ENCODE data around the gene PCNP. TPM values are rescaled to one million over a fixed set of nuclear protein-coding genes. Genes with fewer than 3 reads are reported as not detected.
"Not testable (repeated sequence)": the region's sequence is repeated elsewhere in the genome, so short reads cannot be mapped to it uniquely, and the experiment has no call there.

The PCNP gene
- 141 TPM for total RNA-seq (ENCODE audit: insufficient read depth, low replicate concordance)

- peak; percentile 100 for DNase-seq (ENCODE audit: low spot score)
Measured at GRCh38 chr3:101573449-101574387, at the start of gene PCNP. TSS of gene PCNP (plus strand) at chr3:101574180. CDS start at chr3:101574216, 36 bp downstream.

- DNase-seq (ENCODE audit: low spot score) = peak; percentile 89
Measured at GRCh38 chr3:101527441-101527840, 46.5 kb upstream of the PCNP start.

- DNase-seq (ENCODE audit: low spot score) = peak; percentile 64
Measured at GRCh38 chr3:101527906-101528305, 46.1 kb upstream of the PCNP start.

GRCh38 chr3:101529816-101530685, 43.9 kb upstream of the PCNP start:
- DNase-seq (ENCODE audit: low spot score) = no peak

- no peak for DNase-seq (ENCODE audit: low spot score)
Measured at GRCh38 chr3:101530686-101531047, 43.3 kb upstream of the PCNP start.

GRCh38 chr3:101531473-101532086, 42.4 kb upstream of the PCNP start:
- DNase-seq (ENCODE audit: low spot score) = no peak

GRCh38 chr3:101532783-101533602, 41.0 kb upstream of the PCNP start:
- DNase-seq (ENCODE audit: low spot score) = peak; percentile 54

GRCh38 chr3:101533603-101533968, 40.4 kb upstream of the PCNP start:
- DNase-seq (ENCODE audit: low spot score) = peak; percentile 43

GRCh38 chr3:101535221-101535620, 38.8 kb upstream of the PCNP start:
- no peak for DNase-seq (ENCODE audit: low spot score)

- DNase-seq (ENCODE audit: low spot score) = no peak
Measured at GRCh38 chr3:101536266-101536665, 37.7 kb upstream of the PCNP start.

GRCh38 chr3:101536955-101537354, 37.0 kb upstream of the PCNP start:
- not testable (repeated sequence) for DNase-seq (ENCODE audit: low spot score)

GRCh38 chr3:101542957-101543356, 31.0 kb upstream of the PCNP start:
- DNase-seq (ENCODE audit: low spot score) = no peak

- no peak for DNase-seq (ENCODE audit: low spot score)
Measured at GRCh38 chr3:101544161-101544850, 29.7 kb upstream of the PCNP start.

- DNase-seq (ENCODE audit: low spot score) = no peak
Measured at GRCh38 chr3:101548527-101549105, 25.4 kb upstream of the PCNP start.

- DNase-seq (ENCODE audit: low spot score) = no peak
Measured at GRCh38 chr3:101549473-101549872, 24.5 kb upstream of the PCNP start.

GRCh38 chr3:101551359-101552081, 22.5 kb upstream of the PCNP start:
- DNase-seq (ENCODE audit: low spot score) = not testable (repeated sequence)

- DNase-seq (ENCODE audit: low spot score) = not testable (repeated sequence)
Measured at GRCh38 chr3:101553381-101553780, 20.6 kb upstream of the PCNP start.

- no peak for DNase-seq (ENCODE audit: low spot score)
Measured at GRCh38 chr3:101556064-101556463, 17.9 kb upstream of the PCNP start.

- peak; percentile 96 for DNase-seq (ENCODE audit: low spot score)
Measured at GRCh38 chr3:101561630-101562328, 12.2 kb upstream of the PCNP start, which contains the start of gene TRMT10C. TSS of gene TRMT10C (plus strand) at chr3:101561868. CDS start at chr3:101564782, 2,914 bp downstream.

All from umbilical cord (tissue), 2 donors.